Endothelial cell of umbilical vein (primary cell): ENCODE results near the gene RPLP2. TPM values are rescaled to one million over a fixed set of nuclear protein-coding genes. Genes with fewer than 3 reads are reported as not detected.

Experiments
- BruUV-seq: library from RNA; stranded (reverse); fragments of 400-500 nt; replicated peaks from 2 replicates; lab custom pipeline; 2021; lab: Mats Ljungman, UMichigan
- CTCF ChIA-PET: fragments of 300-600, 350-600 bp; sonication (Branson Sonifier 250); formaldehyde crosslinking; loops from one replicate; lab custom pipeline; 2021; ENCODE audit warnings: antibody characterized with exemption, inconsistent platforms; lab: Charles Lee
- POLR2A ChIA-PET: fragments of 300-600, 350-600 bp; sonication (Branson Sonifier 250); formaldehyde crosslinking; loops from one replicate; lab custom pipeline; 2021; ENCODE audit warnings: antibody characterized with exemption, inconsistent platforms; lab: Charles Lee
- DNase-seq: peaks from one replicate; pipeline ENCODE4 v3.0.0-alpha.2; 2011; ENCODE audit warnings: low read depth, low spot score
- FAIRE-seq: peaks from 2 replicates; lab custom pipeline; 2011; peaks lifted over from hg19 to GRCh38; lab: Jason Lieb, UNC
- H2AFZ ChIP-seq: 2 replicates; pipeline ENCODE4 v1.6.0; 2012; ENCODE audit warnings: low read depth, low read length, control low read depth, inconsistent platforms
- H3K27ac ChIP-seq: 2 replicates; pipeline ENCODE4 v1.5.1; 2011; ENCODE audit warnings: low read depth, mild to moderate bottlenecking, control low read depth, low read length, moderate library complexity; ENCODE audit not compliant: insufficient read depth
- H3K27me3 ChIP-seq, 2 experiments: 2 replicates each; pipeline versions ENCODE4 v1.6.0 to v1.6.1; 2011; ENCODE audit warnings: low read length in 2 of 2, mixed read lengths in 1 of 2; ENCODE audit not compliant: control insufficient read depth in 2 of 2, insufficient read depth in 2 of 2
- H3K36me3 ChIP-seq, 2 experiments: 2 replicates in 1 of 2; 3 replicates in 1 of 2; pipeline ENCODE4 v1.5.1; 2011; ENCODE audit warnings: low read length in 2 of 2, mild to moderate bottlenecking in 1 of 2, moderate library complexity in 1 of 2; ENCODE audit not compliant: control insufficient read depth in 2 of 2, insufficient read depth in 2 of 2; ENCODE audit errors: extremely low read depth in 1 of 2
- H3K4me1 ChIP-seq: 3 replicates; pipeline ENCODE4 v1.5.1; 2011; ENCODE audit warnings: mild to moderate bottlenecking, low read length; ENCODE audit not compliant: control insufficient read depth, insufficient read depth; ENCODE audit errors: extremely low read depth
- H3K4me2 ChIP-seq: 2 replicates; pipeline ENCODE4 v1.6.1; 2011; ENCODE audit warnings: low read length, control low read depth, mixed read lengths; ENCODE audit not compliant: insufficient read depth
- H3K4me3 ChIP-seq, 3 experiments: fragments of 200-600 bp in 1 of 3; sonication (generic), shearing (Covaris generic) in 1 of 3; replicated peaks in 1 of 3; 2 replicates each; pipeline ENCODE4 v1.5.1; 2011 to 2016; ENCODE audit warnings: control low read depth in 3 of 3, low read length in 3 of 3, mild to moderate bottlenecking in 2 of 3, inconsistent platforms in 1 of 3, low read depth in 1 of 3, moderate library complexity in 1 of 3; ENCODE audit not compliant: insufficient read depth in 1 of 3
- H3K79me2 ChIP-seq: 2 replicates; pipeline ENCODE4 v1.6.0; 2012; ENCODE audit warnings: low read length, inconsistent platforms; ENCODE audit not compliant: control insufficient read depth, insufficient read depth
- H3K9ac ChIP-seq: replicated peaks from 2 replicates; pipeline ENCODE3; 2011; ENCODE audit warnings: low read length, control low read depth; ENCODE audit not compliant: insufficient read depth; ENCODE audit errors: extremely low read depth
- H3K9me1 ChIP-seq: replicated peaks from 3 replicates; pipeline ENCODE4 v1.6.0; 2011; ENCODE audit warnings: mild to moderate bottlenecking, low read length; ENCODE audit not compliant: control insufficient read depth, insufficient read depth; ENCODE audit errors: extremely low read depth
- H3K9me3 ChIP-seq: replicated peaks from 2 replicates; pipeline ENCODE4 v1.5.1; 2012; ENCODE audit warnings: low read length, inconsistent platforms; ENCODE audit not compliant: control insufficient read depth, insufficient read depth
- H4K20me1 ChIP-seq: replicated peaks from 2 replicates; pipeline ENCODE3; 2011; ENCODE audit warnings: mild to moderate bottlenecking, low read length; ENCODE audit not compliant: control insufficient read depth, insufficient read depth; ENCODE audit errors: extremely low read depth
- MYC ChIP-seq: IDR thresholded peaks from one replicate; pipeline ENCODE4 v1.6.1; 2011; ENCODE audit warnings: mild to moderate bottlenecking, low read depth, low read length
- POLR2A ChIP-seq: IDR thresholded peaks from 2 replicates; pipeline ENCODE4 v1.6.1; 2012; ENCODE audit warnings: low read depth, mild to moderate bottlenecking, control low read depth, low read length
- POLR2AphosphoS5 ChIP-seq: IDR thresholded peaks from 2 replicates; pipeline ENCODE4 v1.6.1; 2012; ENCODE audit warnings: low read depth, mild to moderate bottlenecking, control low read depth, low read length, moderate library complexity; ENCODE audit not compliant: insufficient read depth
- dilution Hi-C: fragments of 300-500 bp; cut with MboI; formaldehyde crosslinking; loops from one replicate; pipeline ENCODE4 v1.15.0; 2019; ENCODE audit warnings: low sequenced_read_pairs; ENCODE audit not compliant: extremely low pct_ligation_motif_present
- intact Hi-C: fragments of 100-400 bp; cut with micrococcal nuclease; formaldehyde crosslinking; loops from one replicate; pipeline ENCODE4 v1.10.0; 2022
- polyA plus RNA-seq, 4 experiments: library from polyadenylated mRNA; depleted of rRNA in 3 of 4; stranded (reverse) in 3 of 4; unstranded in 1 of 4; fragments of >200 nt; gene quantifications; 2 replicates each; pipeline versions ENCODE4 v1.2.1 to v1.2.3, GENCODE V29; 2011 to 2012; ENCODE audit warnings: missing spikeins in 1 of 4
- total RNA-seq: library from RNA; stranded (reverse); gene quantifications from 2 replicates; pipeline ENCODE4 v1.2.3, GENCODE V29; 2021
- TF ChIP-seq, protein P1 (sequence below), 2 donors: IDR thresholded peaks; 1 replicate in 1 of 2; 2 replicates in 1 of 2; pipeline ENCODE4 v1.5.1; 2011; ENCODE audit warnings: low read length in 2 of 2, mild to moderate bottlenecking in 2 of 2, moderate library complexity in 2 of 2, control low read depth in 1 of 2, inconsistent platforms in 1 of 2, low read depth in 1 of 2; ENCODE audit not compliant: insufficient read depth in 1 of 2; ENCODE audit errors: extremely low read depth in 1 of 2

Gene RPLP2
- total and polyA plus RNA-seq, 2 donors (not counting 3 experiments of a cell fraction or from before 2014, with no cell fraction given), result 1,579 to 1,739 TPM

DNA sequence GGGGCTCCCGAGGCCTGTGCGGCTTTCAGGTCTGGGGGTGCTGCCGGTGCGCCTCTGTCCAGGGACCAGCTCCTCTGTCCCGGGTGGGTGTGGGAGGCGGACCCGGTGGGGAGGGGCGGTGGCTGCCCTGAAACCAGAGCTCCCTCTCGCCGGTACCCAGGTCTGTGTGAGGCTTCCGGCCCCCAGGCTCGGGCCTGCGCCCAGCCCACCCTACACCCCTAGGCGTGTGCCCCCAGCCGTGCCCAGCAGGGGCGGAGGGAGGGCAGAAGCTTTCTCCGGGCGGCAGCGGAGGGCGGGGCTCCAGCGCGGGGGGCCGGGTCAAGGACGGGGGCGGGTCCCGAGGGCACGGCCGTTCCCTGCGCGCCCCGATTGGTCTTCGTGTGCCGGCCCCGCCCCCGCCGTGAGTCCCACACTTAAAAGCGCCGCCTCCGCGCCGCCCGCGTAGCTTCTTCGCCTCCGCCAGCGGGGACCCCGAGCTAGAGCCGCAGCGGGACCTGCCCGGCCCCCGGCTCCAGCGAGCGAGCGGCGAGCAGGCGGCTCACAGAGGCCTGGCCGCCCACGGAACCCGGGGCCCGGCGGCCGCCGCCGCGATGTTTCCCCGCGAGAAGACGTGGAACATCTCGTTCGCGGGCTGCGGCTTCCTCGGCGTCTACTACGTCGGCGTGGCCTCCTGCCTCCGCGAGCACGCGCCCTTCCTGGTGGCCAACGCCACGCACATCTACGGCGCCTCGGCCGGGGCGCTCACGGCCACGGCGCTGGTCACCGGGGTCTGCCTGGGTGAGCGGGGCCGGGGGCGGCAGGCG is 9.6 kb downstream of the RPLP2 start:
- H3K4me3 ChIP-seq, result peak overlapping the region; percentile 66 to 79 (median 77)
- no peaks in the 10 kb centered on the region for H3K9me1 ChIP-seq
- TF ChIP-seq, protein P1, sequence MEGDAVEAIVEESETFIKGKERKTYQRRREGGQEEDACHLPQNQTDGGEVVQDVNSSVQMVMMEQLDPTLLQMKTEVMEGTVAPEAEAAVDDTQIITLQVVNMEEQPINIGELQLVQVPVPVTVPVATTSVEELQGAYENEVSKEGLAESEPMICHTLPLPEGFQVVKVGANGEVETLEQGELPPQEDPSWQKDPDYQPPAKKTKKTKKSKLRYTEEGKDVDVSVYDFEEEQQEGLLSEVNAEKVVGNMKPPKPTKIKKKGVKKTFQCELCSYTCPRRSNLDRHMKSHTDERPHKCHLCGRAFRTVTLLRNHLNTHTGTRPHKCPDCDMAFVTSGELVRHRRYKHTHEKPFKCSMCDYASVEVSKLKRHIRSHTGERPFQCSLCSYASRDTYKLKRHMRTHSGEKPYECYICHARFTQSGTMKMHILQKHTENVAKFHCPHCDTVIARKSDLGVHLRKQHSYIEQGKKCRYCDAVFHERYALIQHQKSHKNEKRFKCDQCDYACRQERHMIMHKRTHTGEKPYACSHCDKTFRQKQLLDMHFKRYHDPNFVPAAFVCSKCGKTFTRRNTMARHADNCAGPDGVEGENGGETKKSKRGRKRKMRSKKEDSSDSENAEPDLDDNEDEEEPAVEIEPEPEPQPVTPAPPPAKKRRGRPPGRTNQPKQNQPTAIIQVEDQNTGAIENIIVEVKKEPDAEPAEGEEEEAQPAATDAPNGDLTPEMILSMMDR (IDR thresholded peaks at IDR 0.05; ENCODE audit: extremely low read depth in 1 of 2, insufficient read depth in 1 of 2, low read depth in 1 of 2, low read length in 2 of 2), result peak in 1 of 2 donors; percentile 14
- TF ChIP-seq POLR2A (peak; percentile 98), MYC (no peak), POLR2AphosphoS5 (peak; percentile 97)
- DNase-seq (peak; percentile 85), FAIRE-seq (peak; percentile 87)
- ChIA-PET POLR2A (interaction anchor here (0.6 to 3.3 kb wide), 10 partner anchors 9 to 264 kb away, joined by 3 to 23 read pairs (median 11); partner anchors contain the start of genes CEND1, GATD1, RPLP2 and TSPAN4), CTCF (interaction anchor here (1.1 to 2.7 kb wide), 4 partner anchors 9 to 15 kb away, joined by 3 to 11 read pairs (median 8); partner anchors contain the start of gene RPLP2)
- no peaks in the 10 kb centered on the region for H3K9me3 ChIP-seq
- peak overlapping the region; percentile 89 for H3K27ac ChIP-seq
- dilution Hi-C loops (no loop called here), intact Hi-C loops (loop anchor here (1.0 to 2.0 kb wide), 3 partner anchors 10 to 15 kb away; partner anchors contain the start of gene RPLP2)
- no TSS peak for BruUV-seq
- H3K4me1 ChIP-seq, result peaks cover 20% of the 10 kb centered on the region
- H3K79me2 ChIP-seq, result peaks cover 19% of the 10 kb centered on the region
- peaks cover 3 to 13% of the 10 kb centered on the region in 2 experiments for H3K36me3 ChIP-seq
- peak overlapping the region; percentile 70 for H3K4me2 ChIP-seq
- H2AFZ ChIP-seq, result peak overlapping the region; percentile 93
- peak overlapping the region; percentile 94 for H3K9ac ChIP-seq
- no peaks in the 10 kb centered on the region for H4K20me1 ChIP-seq
- no peaks in the 10 kb centered on the region for H3K27me3 ChIP-seq
